ENCODE results near the gene INSYN2B. TPM values are rescaled to one million over a fixed set of nuclear protein-coding genes. Genes with fewer than 3 reads are reported as not detected.

INSYN2B gene
- total and polyA plus RNA-seq, 2 of the 8 experiments (the other 6 are each of a cell fraction or from before 2014, with no cell fraction given): not detected

- TF ChIP-seq GABPA (IDR thresholded peaks at IDR 0.05; ENCODE audit: borderline replicate concordance, insufficient read depth, low read length): no peak
These were observed 45.3 kb downstream of the INSYN2B start (continued) for GRCh38 chr5:169934990-169935389.
